Retinal pigment epithelial cell (primary cell): ENCODE results near the gene RYR2.

Source experiments
- DNase-seq: peaks from one replicate; pipeline ENCODE4 v3.0.0-alpha.2; 2010; ENCODE audit warnings: low read depth
- H3K4me3 ChIP-seq: 2 replicates; pipeline ENCODE4 v1.5.1; 2011; ENCODE audit warnings: mild to moderate bottlenecking, low read length, control low read depth, moderate library complexity
- TF ChIP-seq, protein P1 (sequence below): conservative IDR thresholded peaks from 2 replicates; pipeline ENCODE4 v1.5.1; 2011; ENCODE audit warnings: low read depth, low read length, control low read depth, inconsistent platforms

Gene RYR2

DNA sequence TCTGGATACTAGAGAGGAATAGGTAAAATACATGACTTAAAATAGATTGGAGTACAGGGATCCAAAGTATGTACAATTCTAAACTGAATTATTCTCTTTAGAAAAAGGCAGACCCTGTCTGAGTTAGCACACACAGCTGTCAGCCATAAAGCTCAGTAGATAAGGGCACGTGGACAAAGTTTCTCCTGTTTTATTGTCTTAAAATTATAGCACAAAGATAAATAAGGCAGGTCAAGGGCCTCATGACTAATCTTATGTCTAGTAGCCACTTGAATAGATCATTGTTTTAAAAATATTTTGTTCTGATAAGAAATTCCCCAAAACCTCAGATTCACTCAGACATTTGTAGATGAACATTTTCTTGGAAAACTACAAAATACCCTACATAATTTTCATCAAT is 643.6 kb downstream of the RYR2 start:
- no peak overlapping the region for H3K4me3 ChIP-seq
- TF ChIP-seq, protein P1, sequence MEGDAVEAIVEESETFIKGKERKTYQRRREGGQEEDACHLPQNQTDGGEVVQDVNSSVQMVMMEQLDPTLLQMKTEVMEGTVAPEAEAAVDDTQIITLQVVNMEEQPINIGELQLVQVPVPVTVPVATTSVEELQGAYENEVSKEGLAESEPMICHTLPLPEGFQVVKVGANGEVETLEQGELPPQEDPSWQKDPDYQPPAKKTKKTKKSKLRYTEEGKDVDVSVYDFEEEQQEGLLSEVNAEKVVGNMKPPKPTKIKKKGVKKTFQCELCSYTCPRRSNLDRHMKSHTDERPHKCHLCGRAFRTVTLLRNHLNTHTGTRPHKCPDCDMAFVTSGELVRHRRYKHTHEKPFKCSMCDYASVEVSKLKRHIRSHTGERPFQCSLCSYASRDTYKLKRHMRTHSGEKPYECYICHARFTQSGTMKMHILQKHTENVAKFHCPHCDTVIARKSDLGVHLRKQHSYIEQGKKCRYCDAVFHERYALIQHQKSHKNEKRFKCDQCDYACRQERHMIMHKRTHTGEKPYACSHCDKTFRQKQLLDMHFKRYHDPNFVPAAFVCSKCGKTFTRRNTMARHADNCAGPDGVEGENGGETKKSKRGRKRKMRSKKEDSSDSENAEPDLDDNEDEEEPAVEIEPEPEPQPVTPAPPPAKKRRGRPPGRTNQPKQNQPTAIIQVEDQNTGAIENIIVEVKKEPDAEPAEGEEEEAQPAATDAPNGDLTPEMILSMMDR: no peak
- DNase-seq: no peak

DNA sequence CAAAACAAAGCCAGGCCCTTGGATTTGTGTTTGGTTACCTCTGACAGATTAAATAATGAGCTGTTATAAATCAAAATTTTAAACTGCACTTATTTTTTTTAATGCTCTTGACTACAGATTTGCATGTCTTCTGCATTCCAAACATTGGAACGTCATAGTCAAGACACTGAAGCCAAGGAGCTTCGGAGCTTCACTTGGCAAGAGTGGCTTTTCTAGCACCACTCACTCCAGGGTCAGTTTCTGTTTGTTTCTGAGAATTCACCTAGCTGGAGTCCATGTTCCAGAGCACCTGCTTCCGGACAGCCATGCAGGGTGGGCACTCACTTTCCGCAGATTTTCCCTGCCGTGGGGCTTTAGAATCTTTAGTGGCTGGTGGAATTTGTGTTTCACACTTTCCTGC is 645.8 kb downstream of the RYR2 start:
- H3K4me3 ChIP-seq: no peak overlapping the region
- DNase-seq: no peak
- TF ChIP-seq, protein P1: no peak

DNA sequence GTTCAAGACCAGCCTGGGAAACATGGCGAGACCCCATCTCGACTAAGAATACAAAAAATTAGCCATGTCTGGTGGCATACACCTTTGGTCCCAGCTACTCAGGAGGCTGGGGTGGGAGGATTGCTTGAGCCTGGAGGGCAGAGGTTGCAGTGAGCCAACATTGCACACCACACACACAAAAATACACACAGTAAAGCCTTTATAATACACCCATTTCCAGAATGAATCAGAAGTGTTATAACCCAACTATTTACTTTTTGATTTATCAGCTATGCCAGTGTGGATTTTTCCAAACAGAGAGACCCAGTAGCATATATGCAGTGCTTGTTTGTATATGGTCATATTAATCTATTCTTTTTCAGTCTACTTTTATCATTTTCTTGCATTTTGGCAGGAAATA is 648.7 kb downstream of the RYR2 start:
- TF ChIP-seq, protein P1: no peak
- H3K4me3 ChIP-seq: no peak overlapping the region
- DNase-seq: no peak

DNA sequence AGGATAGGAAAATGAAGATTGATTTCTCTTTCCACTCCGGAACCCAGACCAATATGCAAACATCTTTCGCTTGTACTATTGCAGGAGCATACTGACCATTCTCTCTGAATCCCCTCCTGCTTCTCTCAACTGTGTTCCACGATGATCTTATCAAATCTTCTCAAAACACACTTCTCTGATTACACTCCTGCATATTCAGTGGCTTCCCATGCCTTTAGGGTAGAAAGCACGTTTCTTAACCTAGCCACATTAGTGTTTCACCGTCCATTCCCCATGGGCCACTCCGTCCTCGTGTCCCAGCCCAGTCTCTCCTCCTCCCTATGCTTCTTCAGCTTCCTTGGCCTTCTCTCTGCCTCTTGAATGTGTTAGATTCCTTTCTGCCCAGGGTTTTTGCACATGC is 650.3 kb downstream of the RYR2 start:
- H3K4me3 ChIP-seq: no peak overlapping the region
- no peak for DNase-seq
- TF ChIP-seq, protein P1: no peak

DNA sequence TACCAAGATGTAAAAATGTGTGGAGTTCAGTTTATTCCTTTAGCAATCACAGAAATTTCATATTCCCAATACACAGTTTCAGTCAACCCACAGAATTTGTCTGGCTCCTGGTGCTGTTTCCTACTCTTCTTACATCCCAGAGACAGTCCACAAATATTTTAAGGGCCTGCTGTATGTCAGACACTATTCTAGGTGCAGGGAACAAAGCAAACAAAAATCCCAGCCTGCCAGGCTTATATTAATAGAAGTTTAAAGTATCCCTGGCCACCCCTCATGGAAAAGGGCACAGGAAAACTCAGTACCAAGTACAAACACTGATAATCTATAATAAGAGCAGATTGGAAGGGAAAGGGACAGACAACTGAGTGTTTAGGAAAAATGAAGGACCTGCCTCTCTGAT is 653.9 kb downstream of the RYR2 start:
- no peak for DNase-seq
- TF ChIP-seq, protein P1: no peak
- no peak overlapping the region for H3K4me3 ChIP-seq

DNA sequence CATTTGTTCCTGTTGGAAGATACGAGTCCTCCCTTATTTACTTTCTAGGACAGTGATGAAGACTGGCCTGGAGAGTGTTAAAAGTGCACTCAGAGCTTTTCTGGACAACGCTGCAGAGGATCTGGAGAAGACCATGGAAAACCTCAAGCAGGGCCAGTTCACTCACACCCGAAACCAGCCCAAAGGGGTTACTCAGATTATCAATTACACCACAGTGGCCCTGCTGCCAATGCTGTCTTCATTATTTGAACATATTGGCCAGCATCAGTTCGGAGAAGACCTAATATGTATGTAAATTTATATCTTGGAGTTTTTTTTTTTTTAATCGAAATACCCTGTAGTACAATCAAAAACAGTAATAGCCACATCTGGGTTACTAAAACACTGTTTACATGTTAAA is 658.2 kb downstream of the RYR2 start:
- TF ChIP-seq, protein P1: no peak
- no peak overlapping the region for H3K4me3 ChIP-seq
- DNase-seq: no peak

DNA sequence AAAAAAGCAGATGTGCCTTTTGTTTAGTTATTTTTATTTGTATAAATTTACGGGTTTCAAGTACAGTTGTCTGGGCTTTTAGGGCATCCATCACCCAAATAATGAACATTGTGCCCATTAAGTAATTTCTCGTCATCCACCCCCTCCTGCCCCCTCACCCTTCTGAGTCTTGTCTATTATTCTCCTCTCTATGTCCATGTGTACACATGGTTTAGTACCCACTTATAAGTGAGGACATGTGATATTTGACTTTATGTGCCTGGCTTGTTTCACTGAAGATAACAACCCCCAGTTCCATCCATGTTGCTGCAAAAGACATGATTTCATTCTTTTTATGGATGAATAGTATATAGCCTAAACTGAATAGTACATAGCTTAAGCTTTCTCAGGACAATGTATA is 659.5 kb downstream of the RYR2 start:
- TF ChIP-seq, protein P1: no peak
- H3K4me3 ChIP-seq: no peak overlapping the region
- no peak for DNase-seq
